Liver (tissue), 3 donors: Measurements from ENCODE around the gene EARS2.

Experiments used
- CTCF ChIP-seq: fragments of 150-350 bp; IDR thresholded peaks from 2 replicates; pipeline ENCODE4 v1.5.1; 2017; ENCODE audit warnings: improper control_type of control experiment, low read depth, low read length; ENCODE audit not compliant: missing input control
- FOXA1 ChIP-seq: IDR thresholded peaks from 2 replicates; pipeline ENCODE4 v1.6.1; 2016; ENCODE audit warnings: antibody characterized with exemption
- JUND ChIP-seq, 2 donors: IDR thresholded peaks; 2 replicates each; pipeline ENCODE4 v1.6.1; 2016; ENCODE audit warnings: antibody characterized with exemption in 2 of 2
- donor health status: healthy.
- donor health status: healthy.

DNA sequence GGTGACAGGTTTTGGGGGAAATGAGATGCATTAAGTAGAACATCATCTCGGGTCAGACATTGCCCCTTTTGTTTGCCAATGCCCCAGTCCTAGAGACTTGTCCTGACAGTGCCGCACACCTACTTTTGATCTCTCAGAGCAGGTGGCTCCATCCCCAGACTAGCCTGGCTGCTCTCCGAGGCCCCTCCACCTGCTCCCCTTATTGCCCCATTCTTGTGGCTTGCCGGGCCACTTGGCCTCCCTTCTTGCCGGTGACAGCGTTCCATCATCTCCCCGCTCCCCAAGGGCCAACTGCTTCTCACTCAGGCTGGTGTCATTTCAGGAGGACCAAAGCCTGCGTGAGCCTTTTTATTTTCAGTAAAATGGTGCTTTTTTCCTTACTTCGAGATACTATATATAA lies 15.2 kb upstream of the EARS2 start:
- no peak for TF ChIP-seq CTCF
- TF ChIP-seq JUND (IDR thresholded peaks at IDR 0.05) = no peak
- TF ChIP-seq FOXA1 = no peak
